Left ventricle myocardium superior (tissue), 1 donor: Measurements from ENCODE around the gene PARD3B. TPM values are rescaled to one million over a fixed set of nuclear protein-coding genes. Genes with fewer than 3 reads are reported as not detected.
A peak's percentile ranks its signal among the peaks of the same experiment; 100 is the strongest.

ENCODE experiments used
- ATAC-seq: fragments of 200-7000 bp; cut with Tn5 transposase; one replicate; pipeline ENCODE4 v1.9.1; 2020; ENCODE audit warnings: mild to moderate bottlenecking, moderate library complexity
- DNase-seq: peaks from one replicate; pipeline ENCODE4 v3.0.0-alpha.2; 2020
- intact Hi-C: fragments of 100-400 bp; cut with micrococcal nuclease; formaldehyde crosslinking; loops from one replicate; pipeline ENCODE4 v1.11.0; 2022
- total RNA-seq: library from RNA; stranded (reverse); fragmentation: NEBNext Ultra II Directional; extraction: Animal tissue kit (Norgen Biotek cat#: 25700); gene quantifications from one replicate; pipeline ENCODE4 v1.2.1, GENCODE V29; 2021
- donor health status: DM: no; HTN: yes; CAD: no; lungs with severe emphysema.

The PARD3B gene
- total RNA-seq, 1 donor from 2014 or later, result 6.5 TPM

DNA sequence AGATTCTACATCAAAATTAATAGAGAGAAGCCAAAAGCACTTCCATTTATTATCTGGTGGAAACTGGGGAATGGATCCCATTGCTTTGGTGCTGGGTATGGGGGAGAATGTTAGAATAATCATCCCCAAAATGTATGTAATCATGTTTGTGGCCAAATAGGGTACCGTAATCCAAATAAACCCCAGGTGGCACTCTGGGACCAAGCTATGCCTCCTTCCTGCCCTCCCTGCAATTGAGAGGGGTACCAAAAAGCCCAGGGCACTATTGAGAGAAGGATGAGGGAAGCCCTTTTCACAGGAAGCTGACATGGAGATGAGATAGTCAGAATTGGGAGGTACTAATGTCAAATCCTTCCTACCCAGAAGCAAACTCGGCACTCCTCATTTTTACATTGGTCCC lies 1051.3 kb downstream of the PARD3B start:
- no peak for DNase-seq
- intact Hi-C loops, result no loop called here
- ATAC-seq, result no peak

GRCh38 chr2:205605638-205606304 lies 1060.5 kb downstream of the PARD3B start:
- ATAC-seq (no peak), DNase-seq (no peak)
- intact Hi-C loops, result no loop called here

GRCh38 chr2:205607146-205607545 lies 1061.9 kb downstream of the PARD3B start:
- DNase-seq (no peak), ATAC-seq (no peak)
- intact Hi-C loops, result no loop called here

DNA sequence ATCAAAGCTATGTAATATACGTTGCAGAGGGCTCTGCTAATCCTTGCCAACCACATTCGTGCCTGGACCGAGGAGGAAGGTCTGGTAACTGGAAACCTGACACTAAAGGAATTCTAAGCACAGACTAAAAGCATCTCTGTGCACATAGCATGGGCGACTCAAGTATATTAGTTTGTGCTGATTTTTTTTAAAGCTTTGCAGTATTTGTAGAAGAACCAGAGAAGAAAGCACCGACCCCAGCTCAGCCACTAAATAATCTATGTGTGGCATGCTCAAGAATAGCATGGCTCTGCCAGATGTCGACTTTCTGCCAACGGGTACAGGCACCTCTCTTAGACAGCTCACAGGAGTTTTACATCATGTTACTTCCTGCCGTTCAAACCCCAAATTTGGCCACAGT lies 1063.8 kb downstream of the PARD3B start:
- DNase-seq (no peak), ATAC-seq (no peak)
- intact Hi-C loops, result no loop called here

- DNase-seq, result no peak
- ATAC-seq, result no peak
Measured at GRCh38 chr2:205610437-205610836, 1065.2 kb downstream of the PARD3B start.

DNA sequence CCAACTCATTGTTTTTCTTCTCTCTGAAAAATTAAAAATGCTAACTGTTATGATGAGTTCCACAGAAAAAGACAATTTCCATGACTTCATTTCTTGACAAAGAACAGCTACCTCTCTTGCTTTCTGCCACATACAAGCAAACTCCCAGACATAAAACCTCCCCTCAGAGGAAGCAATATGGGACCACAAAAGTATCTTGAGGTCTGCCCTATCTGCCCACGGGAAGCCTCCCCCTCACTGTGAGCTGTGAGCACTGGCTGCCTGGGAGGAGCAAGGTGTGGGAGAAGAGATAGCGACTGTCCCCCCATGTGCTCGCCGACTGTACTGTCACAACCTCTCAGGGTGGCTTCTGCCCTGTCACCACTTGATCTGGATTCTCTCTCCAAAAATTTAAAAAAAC lies 1067.4 kb downstream of the PARD3B start:
- intact Hi-C loops, result no loop called here
- ATAC-seq, result no peak
- no peak for DNase-seq

More at GRCh38 chr2:205610437-205610836, 1065.2 kb downstream of the PARD3B start:
- intact Hi-C loops, result no loop called here

GRCh38 chr2:205613970-205614559 lies 1068.8 kb downstream of the PARD3B start:
- intact Hi-C loops, result no loop called here
- DNase-seq, result no peak
- ATAC-seq, result no peak

DNA sequence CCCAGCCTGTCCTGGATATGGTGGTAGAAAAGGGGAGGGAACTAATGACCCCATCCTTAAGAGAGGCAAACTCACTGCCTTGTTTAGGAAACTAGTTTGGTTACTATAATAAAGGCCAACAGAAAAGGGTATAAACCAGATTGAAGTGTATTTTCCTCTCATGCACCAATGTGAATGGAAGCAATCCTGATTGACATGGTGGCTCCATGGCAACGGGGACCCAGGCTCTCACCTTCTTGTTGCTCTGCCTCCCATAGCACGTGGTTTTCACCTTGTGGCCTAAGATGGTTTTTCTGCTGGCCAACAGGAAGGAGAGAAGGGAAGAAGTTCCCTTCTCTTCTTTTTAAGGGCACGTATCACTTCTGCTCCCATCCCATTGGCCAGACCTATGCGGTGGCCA lies 1069.7 kb downstream of the PARD3B start:
- intact Hi-C loops, result no loop called here
- DNase-seq (no peak), ATAC-seq (no peak)

GRCh38 chr2:205617905-205618304 lies 1072.6 kb downstream of the PARD3B start:
- intact Hi-C loops, result no loop called here
- no peak for DNase-seq
- no peak for ATAC-seq

GRCh38 chr2:205619600-205619999 lies 1074.3 kb downstream of the PARD3B start:
- no peak for ATAC-seq
- no peak for DNase-seq
- intact Hi-C loops, result no loop called here

GRCh38 chr2:205627085-205627484 lies 1081.8 kb downstream of the PARD3B start:
- no peak for DNase-seq
- intact Hi-C loops, result no loop called here
- ATAC-seq, result no peak

DNA sequence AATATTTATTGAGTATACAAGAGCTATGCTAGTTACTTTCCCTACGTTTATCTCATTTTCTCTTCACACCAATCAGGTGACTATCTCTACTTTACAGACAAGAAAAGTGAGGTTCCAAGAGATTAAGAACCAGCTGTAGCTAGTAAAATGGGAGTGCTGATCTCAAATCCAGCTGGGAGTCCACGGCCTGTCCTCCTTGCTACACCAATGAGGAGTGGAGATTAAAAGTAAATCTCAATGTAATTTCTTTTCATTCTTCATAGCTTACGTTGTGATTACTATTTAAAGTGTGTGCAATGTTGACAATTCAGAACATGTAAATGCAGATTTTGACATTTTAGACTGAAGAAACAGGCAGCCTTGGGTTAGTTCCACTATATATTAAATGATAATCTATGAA lies 1083.1 kb downstream of the PARD3B start:
- intact Hi-C loops, result no loop called here
- DNase-seq (no peak), ATAC-seq (no peak)

- no peak for ATAC-seq
- no peak for DNase-seq
- intact Hi-C loops, result no loop called here
Measured at GRCh38 chr2:205629091-205629776, 1084.0 kb downstream of the PARD3B start.

DNA sequence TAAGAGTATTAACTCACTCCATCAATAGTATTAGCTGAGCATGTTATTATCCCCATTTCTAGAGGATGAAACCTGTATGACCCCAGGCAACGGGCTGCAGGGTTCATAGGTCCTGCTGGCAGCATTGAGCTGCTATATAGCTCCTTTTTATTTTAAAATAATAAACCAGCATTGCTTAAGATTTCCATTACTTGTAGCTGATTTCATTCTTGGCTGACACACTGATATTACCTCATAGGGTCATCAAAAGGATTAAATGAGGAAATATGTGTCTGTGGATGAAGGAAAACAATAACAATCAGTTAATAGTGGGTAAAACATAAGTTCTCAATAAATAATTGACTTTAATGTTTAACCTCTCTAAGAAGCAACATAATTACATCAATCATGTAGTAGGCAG lies 1088.7 kb downstream of the PARD3B start:
- ATAC-seq (peak; percentile 38), DNase-seq (no peak)
- intact Hi-C loops, result no loop called here

- DNase-seq (no peak), ATAC-seq (no peak)
- intact Hi-C loops, result no loop called here
Measured at GRCh38 chr2:205636549-205637319, 1091.5 kb downstream of the PARD3B start.

DNA sequence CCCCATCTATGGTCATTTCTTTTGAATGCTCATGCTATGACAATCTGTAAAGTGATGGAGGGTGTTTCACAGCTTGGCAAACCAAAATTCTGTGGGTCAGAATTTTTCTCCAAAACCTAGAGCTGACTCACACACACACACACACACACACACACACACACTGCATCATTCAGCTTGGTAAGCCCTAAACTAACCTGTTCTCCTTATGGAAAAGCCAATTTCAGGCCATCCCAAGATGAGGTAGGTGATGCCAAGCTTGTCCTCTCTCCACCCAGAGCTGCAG lies 1092.0 kb downstream of the PARD3B start:
- DNase-seq, result no peak
- no peak for ATAC-seq
- intact Hi-C loops, result no loop called here

DNA sequence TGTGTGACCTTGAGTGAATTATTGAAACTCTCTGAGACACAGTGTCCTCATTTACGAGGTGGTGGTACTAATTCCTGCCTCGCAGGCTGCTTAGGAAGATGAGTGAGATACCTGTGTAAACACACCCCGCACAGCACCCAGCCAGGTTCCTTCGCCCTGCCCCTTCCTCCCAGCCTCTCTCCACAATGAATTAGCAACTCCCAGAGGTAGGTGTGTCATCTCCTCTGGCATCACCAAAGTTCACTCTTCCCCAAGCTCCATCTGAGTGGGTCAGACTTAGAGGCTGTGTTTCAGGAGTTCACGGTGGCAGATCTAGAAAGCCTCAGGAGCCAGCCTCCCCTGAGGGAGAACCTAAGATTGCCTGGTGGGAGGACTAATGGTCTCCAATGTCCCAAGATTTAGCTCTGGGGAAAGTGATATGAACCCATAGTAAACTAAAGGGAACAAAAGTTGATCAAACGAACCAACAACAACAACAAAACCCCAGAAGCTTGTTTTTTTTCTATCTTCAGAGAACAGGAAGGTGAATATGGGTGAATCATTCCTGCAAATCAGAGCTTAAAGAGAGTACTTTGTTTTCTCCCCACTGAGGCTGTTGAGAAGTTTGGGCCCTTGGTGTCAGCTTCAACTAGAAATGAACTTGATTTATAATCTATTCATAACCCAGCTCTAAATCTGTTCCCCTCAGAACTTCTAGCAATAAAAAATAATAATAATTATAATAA lies 1092.7 kb downstream of the PARD3B start:
- ATAC-seq (no peak), DNase-seq (no peak)
- intact Hi-C loops, result no loop called here

DNA sequence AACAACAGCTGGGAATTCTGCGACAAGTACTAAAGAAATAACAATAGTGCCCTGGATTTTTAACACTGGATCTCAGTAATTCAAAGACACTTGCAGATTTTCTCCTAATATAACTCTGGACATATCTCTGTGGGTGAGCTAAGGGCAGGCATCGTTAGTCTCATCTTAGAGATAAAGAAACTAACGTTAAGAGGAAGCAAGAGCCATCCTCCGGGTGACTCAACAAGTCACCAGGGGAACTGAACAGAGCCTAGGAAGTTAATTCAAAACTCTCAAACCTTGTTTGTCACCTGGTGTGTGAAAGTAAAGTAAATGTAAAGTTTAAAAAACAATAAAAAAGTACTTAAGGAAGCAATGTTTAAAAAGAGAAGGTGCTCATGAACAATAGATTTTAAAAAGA lies 1095.4 kb downstream of the PARD3B start:
- intact Hi-C loops, result no loop called here
- no peak for DNase-seq
- ATAC-seq, result no peak

DNA sequence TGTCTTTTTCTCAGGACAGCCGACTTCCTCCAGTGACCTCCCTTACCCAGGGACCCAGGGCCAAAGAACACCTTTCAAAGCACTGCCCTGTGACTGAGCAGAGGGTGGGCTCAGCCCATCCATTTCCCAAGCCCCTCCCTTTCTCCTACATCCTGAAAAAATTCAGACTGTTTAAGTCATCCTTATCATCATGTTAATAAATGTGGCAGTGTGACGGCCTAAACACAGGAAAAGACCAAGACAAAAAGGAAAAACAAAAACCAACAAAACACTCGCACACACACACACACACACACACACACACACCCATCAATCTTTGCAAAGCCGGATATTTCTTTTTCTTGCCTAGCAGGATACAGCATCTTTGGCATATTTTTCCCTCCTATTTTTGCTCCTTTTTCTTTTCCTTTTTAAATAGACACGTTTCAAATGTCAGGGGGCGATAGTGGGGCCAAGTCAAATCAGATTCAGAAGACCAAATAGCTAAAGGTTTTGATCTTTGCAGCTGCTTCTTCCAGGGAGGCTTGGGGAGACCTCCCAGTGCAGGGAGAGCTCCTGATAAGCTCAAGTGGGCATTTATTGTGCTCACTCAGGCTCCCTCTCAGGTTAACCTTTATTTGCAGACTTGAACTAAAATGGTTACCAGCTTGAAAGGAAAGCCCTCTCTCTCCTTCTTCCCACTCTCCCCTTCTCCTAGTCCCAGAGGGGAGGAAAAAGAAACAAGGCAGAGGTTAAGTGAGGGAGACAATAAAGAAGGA lies 1097.5 kb downstream of the PARD3B start:
- ATAC-seq (no peak), DNase-seq (no peak)
- intact Hi-C loops, result no loop called here
